Osteoblast (primary cell): ENCODE measurements around the gene ZNF500. TPM values are rescaled to one million over a fixed set of nuclear protein-coding genes. Genes with fewer than 3 reads are reported as not detected.

Experiments
- DNase-seq: peaks from one replicate; pipeline ENCODE4 v3.0.0; 2011; ENCODE audit warnings: low spot score, mixed read lengths; ENCODE audit not compliant: insufficient read length; ENCODE audit errors: missing footprints
- H2AFZ ChIP-seq: 2 replicates; pipeline ENCODE4 v1.6.0; 2011; ENCODE audit warnings: mild to moderate bottlenecking, low read length
- H3K27ac ChIP-seq: 2 replicates; pipeline ENCODE4 v1.5.1; 2011; ENCODE audit warnings: mild to moderate bottlenecking, low read depth, low read length, moderate library complexity
- H3K27me3 ChIP-seq: 2 replicates; pipeline ENCODE4 v1.6.0; 2012; ENCODE audit warnings: mild to moderate bottlenecking, control low read depth, inconsistent platforms, low read length, moderate library complexity; ENCODE audit not compliant: insufficient read depth
- H3K36me3 ChIP-seq: 2 replicates; pipeline ENCODE4 v1.5.1; 2011; ENCODE audit warnings: mild to moderate bottlenecking, low read length, control low read depth, moderate library complexity; ENCODE audit not compliant: insufficient read depth
- H3K4me1 ChIP-seq: 2 replicates; pipeline ENCODE4 v1.5.1; 2011; ENCODE audit warnings: mild to moderate bottlenecking, low read length, control low read depth, moderate library complexity; ENCODE audit not compliant: insufficient read depth
- H3K4me2 ChIP-seq: 2 replicates; pipeline ENCODE4 v1.6.0; 2011; ENCODE audit warnings: mild to moderate bottlenecking, low read length; ENCODE audit not compliant: insufficient read depth
- H3K4me3 ChIP-seq: fragments of 200-600 bp; sonication (generic); 3 replicates; pipeline ENCODE4 v1.5.1; 2012; ENCODE audit warnings: mild to moderate bottlenecking, low read length, inconsistent platforms; ENCODE audit not compliant: insufficient read depth
- H3K79me2 ChIP-seq: 2 replicates; pipeline ENCODE4 v1.6.0; 2012; ENCODE audit warnings: mild to moderate bottlenecking, low read length, control low read depth, inconsistent platforms; ENCODE audit not compliant: insufficient read depth
- H3K9me3 ChIP-seq: 2 replicates; pipeline ENCODE4 v1.5.1; 2011; ENCODE audit warnings: low read depth, low read length, control low read depth
- H4K20me1 ChIP-seq: 2 replicates; pipeline ENCODE4 v1.6.0; 2012; ENCODE audit warnings: mild to moderate bottlenecking, low read length, control low read depth; ENCODE audit not compliant: insufficient read depth
- total RNA-seq: library from RNA; depleted of rRNA; stranded (reverse); fragments of >200 nt; gene quantifications from 2 replicates; pipeline ENCODE4 v1.2.3, GENCODE V29; 2012
- TF ChIP-seq, protein P1 (sequence below): IDR thresholded peaks from 2 replicates; pipeline ENCODE4 v1.5.1; 2011; ENCODE audit warnings: mild to moderate bottlenecking, low read depth, low read length, moderate library complexity; ENCODE audit errors: extremely low read depth

ZNF500 gene
- total RNA-seq, 1 donor: 14.5 TPM

DNA sequence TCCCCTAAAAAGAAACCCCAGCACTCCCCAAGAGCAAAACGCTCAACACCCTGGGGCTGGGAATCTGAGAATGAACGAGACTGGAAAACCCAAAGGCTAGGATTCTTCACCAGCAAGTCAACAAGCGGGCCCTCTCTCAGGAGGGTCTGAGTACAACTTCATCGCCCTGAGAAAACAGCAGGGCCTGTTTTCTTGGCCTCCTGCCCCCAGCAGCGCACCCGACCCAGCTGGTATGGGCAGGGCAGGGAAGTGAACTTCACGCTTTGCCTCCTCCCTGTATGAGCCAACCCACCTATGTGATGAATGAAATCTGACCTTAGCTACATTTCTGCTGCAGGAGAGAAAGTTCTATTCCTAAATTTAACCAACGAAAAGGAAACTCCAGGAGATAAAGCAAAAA is 62.5 kb downstream of the ZNF500 start:
- Histone ChIP-seq H2AFZ (no peak overlapping the region), H3K9me3 (no peaks in the 10 kb centered on the region), H3K4me1 (no peaks in the 10 kb centered on the region), H3K27me3 (no peaks in the 10 kb centered on the region), H3K36me3 (peaks cover 59% of the 10 kb centered on the region), H3K4me2 (no peak overlapping the region), H3K4me3 (no peak overlapping the region), H4K20me1 (no peaks in the 10 kb centered on the region), H3K79me2 (no peaks in the 10 kb centered on the region), H3K27ac (no peak overlapping the region)
- DNase-seq: no peak
- TF ChIP-seq, protein P1, sequence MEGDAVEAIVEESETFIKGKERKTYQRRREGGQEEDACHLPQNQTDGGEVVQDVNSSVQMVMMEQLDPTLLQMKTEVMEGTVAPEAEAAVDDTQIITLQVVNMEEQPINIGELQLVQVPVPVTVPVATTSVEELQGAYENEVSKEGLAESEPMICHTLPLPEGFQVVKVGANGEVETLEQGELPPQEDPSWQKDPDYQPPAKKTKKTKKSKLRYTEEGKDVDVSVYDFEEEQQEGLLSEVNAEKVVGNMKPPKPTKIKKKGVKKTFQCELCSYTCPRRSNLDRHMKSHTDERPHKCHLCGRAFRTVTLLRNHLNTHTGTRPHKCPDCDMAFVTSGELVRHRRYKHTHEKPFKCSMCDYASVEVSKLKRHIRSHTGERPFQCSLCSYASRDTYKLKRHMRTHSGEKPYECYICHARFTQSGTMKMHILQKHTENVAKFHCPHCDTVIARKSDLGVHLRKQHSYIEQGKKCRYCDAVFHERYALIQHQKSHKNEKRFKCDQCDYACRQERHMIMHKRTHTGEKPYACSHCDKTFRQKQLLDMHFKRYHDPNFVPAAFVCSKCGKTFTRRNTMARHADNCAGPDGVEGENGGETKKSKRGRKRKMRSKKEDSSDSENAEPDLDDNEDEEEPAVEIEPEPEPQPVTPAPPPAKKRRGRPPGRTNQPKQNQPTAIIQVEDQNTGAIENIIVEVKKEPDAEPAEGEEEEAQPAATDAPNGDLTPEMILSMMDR: no peak

DNA sequence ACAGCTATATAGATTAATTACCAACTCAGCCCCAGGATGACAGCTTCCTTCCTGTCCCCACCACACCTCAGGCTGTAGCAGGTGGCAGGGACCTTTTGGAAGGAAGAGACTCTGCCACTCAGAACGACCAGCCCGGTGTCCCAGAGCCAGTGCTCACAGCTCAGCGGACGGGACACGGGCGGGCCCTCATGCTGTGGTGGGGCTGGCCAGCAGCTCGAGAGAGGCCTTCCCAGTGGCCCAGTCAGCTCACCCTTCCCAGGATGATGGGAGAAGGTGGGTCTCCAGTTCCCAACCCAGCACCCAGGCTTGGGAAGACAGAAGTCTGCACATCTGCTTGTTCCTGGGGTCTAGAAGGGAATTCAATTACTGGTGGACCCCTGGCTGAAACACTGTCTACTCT is 63.1 kb downstream of the ZNF500 start:
- no peaks in the 10 kb centered on the region for H3K79me2 ChIP-seq
- peaks cover 61% of the 10 kb centered on the region for H3K36me3 ChIP-seq
- no peak overlapping the region for H3K4me3 ChIP-seq
- TF ChIP-seq, protein P1: no peak
- H3K27ac ChIP-seq: no peak overlapping the region
- DNase-seq: peak; percentile 72
- no peaks in the 10 kb centered on the region for H3K4me1 ChIP-seq
- no peak overlapping the region for H2AFZ ChIP-seq
- no peaks in the 10 kb centered on the region for H4K20me1 ChIP-seq
- H3K27me3 ChIP-seq: no peaks in the 10 kb centered on the region
- no peak overlapping the region for H3K4me2 ChIP-seq
- H3K9me3 ChIP-seq: no peaks in the 10 kb centered on the region

- Histone ChIP-seq H3K79me2 (no peaks in the 10 kb centered on the region), H3K9me3 (no peaks in the 10 kb centered on the region), H3K4me1 (no peaks in the 10 kb centered on the region), H3K27ac (no peak overlapping the region), H2AFZ (no peak overlapping the region), H3K36me3 (peaks cover 58% of the 10 kb centered on the region), H3K4me3 (no peak overlapping the region), H4K20me1 (no peaks in the 10 kb centered on the region), H3K27me3 (no peaks in the 10 kb centered on the region), H3K4me2 (no peak overlapping the region)
- peak; percentile 23 for DNase-seq
- TF ChIP-seq, protein P1: no peak
Measured at GRCh38 chr16:4702466-4702808, 64.5 kb downstream of the ZNF500 start.

DNA sequence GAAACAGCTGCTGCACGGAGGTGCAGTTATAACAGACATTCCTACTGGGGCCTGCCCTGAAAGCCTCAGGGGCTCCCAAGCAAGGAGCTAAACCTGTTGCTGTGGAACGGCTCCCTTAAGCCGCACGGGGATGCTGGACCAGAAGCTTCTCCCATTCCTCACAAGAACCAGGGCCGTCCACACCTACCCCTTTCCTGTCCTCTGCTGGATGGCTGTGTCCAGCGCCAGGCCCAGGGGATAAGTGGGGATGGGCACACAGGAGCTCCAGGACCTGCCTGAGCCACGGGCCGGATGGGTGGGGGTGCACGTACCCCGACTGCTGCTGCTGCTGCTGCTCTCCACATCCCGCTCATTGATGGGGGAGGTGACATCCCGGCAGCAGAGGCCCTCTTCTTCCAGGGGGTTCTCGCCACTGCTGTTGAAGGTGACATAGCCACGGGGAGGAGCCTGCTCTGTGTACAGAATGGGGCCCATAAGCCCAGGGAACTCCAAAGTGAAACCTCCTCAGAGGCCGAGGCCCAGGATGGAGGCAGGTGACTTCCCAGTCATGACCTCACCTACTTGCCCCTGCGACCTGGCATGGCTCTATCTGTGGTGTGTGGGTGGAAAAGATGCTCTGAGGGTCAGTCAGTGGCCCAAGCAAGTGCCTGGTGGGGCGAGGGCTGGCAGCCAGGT is 65.0 kb downstream of the ZNF500 start:
- Histone ChIP-seq H3K9me3 (no peaks in the 10 kb centered on the region), H3K27ac (no peak overlapping the region), H3K4me1 (no peaks in the 10 kb centered on the region), H3K79me2 (no peaks in the 10 kb centered on the region), H3K36me3 (peaks cover 56% of the 10 kb centered on the region), H4K20me1 (no peaks in the 10 kb centered on the region), H3K27me3 (no peaks in the 10 kb centered on the region), H3K4me2 (no peak overlapping the region), H3K4me3 (no peak overlapping the region), H2AFZ (no peak overlapping the region)
- DNase-seq: peak; percentile 86
- TF ChIP-seq, protein P1: no peak
